Smooth muscle cell (in vitro differentiated cells): ENCODE measurements around the gene PRDX2. TPM values are rescaled to one million over a fixed set of nuclear protein-coding genes. Genes with fewer than 3 reads are reported as not detected.

Source experiments
- DNase-seq: peaks from one replicate; lab custom pipeline; 2025; ENCODE audit not compliant: unreplicated experiment; lab: John Stamatoyannopoulos, UW
- H2AFZ ChIP-seq: fragments of 200-600 bp; sonication (generic); 2 replicates; pipeline ENCODE4 v1.6.0; 2016; ENCODE audit warnings: antibody characterized with exemption, low read depth, mild to moderate bottlenecking
- H3F3A ChIP-seq: fragments of 200-600 bp; sonication (generic); 2 replicates; pipeline ENCODE4 v1.6.0; 2017; ENCODE audit warnings: antibody characterized with exemption, low read depth
- H3K27ac ChIP-seq: fragments of 200-600 bp; sonication (generic); 2 replicates; pipeline ENCODE4 v1.5.1; 2016; ENCODE audit warnings: low read depth, mild to moderate bottlenecking
- H3K27me3 ChIP-seq: fragments of 200-600 bp; sonication (generic); 2 replicates; pipeline ENCODE4 v1.6.1; 2016; ENCODE audit warnings: low read depth, mild to moderate bottlenecking
- H3K36me3 ChIP-seq: fragments of 200-600 bp; sonication (generic); 2 replicates; pipeline ENCODE4 v1.5.1; 2016; ENCODE audit warnings: low read depth
- H3K4me1 ChIP-seq: fragments of 200-600 bp; sonication (generic); 2 replicates; pipeline ENCODE4 v1.5.1; 2016; ENCODE audit warnings: low read depth
- H3K4me2 ChIP-seq: fragments of 200-600 bp; sonication (generic); 2 replicates; pipeline ENCODE4 v1.6.0; 2016; ENCODE audit warnings: mild to moderate bottlenecking
- H3K4me3 ChIP-seq: fragments of 200-600 bp; sonication (generic); 2 replicates; pipeline ENCODE4 v1.5.1; 2016; ENCODE audit warnings: mild to moderate bottlenecking
- H3K79me2 ChIP-seq: fragments of 200-600 bp; sonication (generic); 2 replicates; pipeline ENCODE4 v1.6.0; 2016; ENCODE audit warnings: low read depth, mild to moderate bottlenecking
- H3K9ac ChIP-seq: fragments of 200-600 bp; sonication (generic); 2 replicates; pipeline ENCODE4 v1.6.0; 2016; ENCODE audit warnings: low read depth
- H3K9me3 ChIP-seq: fragments of 200-600 bp; sonication (generic); replicated peaks from 2 replicates; pipeline ENCODE4 v1.5.1; 2016; ENCODE audit warnings: low read depth
- H4K20me1 ChIP-seq: fragments of 200-600 bp; sonication (generic); 2 replicates; pipeline ENCODE4 v1.6.0; 2016; ENCODE audit warnings: low read depth
- CTCF ChIP-seq: fragments of 200-600 bp; sonication (generic); IDR thresholded peaks from 2 replicates; pipeline ENCODE4 v1.5.1; 2017; ENCODE audit warnings: borderline replicate concordance, mild to moderate bottlenecking, antibody characterized with exemption; ENCODE audit not compliant: insufficient read depth, poor library complexity, severe bottlenecking
- WGBS: methylation state at CpG from one replicate; pipeline ENCODE4 v1.1.7; 2016; ENCODE audit warnings: low lambda C conversion rate; 5-methylcytosine and 5-hydroxymethylcytosine counted together
- polyA plus RNA-seq: library from polyadenylated mRNA; unstranded; fragments of >200 nt; fragmentation: Nextera tagmentation; extraction: Ambion mirVana; gene quantifications from 2 replicates; pipeline ENCODE4 v1.2.1, GENCODE V29; 2016
- total RNA-seq: library from RNA; depleted of rRNA; stranded (reverse); fragments of >200 nt; gene quantifications from 2 replicates; pipeline ENCODE4 v1.2.3, GENCODE V29; 2014

Gene PRDX2
- total and polyA plus RNA-seq, 2 experiments from 2014 or later: 371 to 400 TPM

- Histone ChIP-seq H3K9me3 (no peaks in the 10 kb centered on the region), H3K36me3 (no peaks in the 10 kb centered on the region), H3F3A (peaks cover 46% of the 10 kb centered on the region), H3K27ac (peak overlapping the region; percentile 96), H3K4me2 (peak overlapping the region; percentile 92), H2AFZ (no peak overlapping the region), H4K20me1 (no peaks in the 10 kb centered on the region), H3K9ac (peak overlapping the region; percentile 91), H3K27me3 (no peaks in the 10 kb centered on the region), H3K79me2 (no peaks in the 10 kb centered on the region), H3K4me1 (peaks cover 27% of the 10 kb centered on the region), H3K4me3 (peak overlapping the region; percentile 56)
- no peak for TF ChIP-seq CTCF
- peak; percentile 84 for DNase-seq
- under 1% methylated on average over 39 of the region's 88 CpGs for WGBS
Observed at GRCh38 chr19:12782424-12783290, 18.9 kb downstream of the PRDX2 start.

DNA sequence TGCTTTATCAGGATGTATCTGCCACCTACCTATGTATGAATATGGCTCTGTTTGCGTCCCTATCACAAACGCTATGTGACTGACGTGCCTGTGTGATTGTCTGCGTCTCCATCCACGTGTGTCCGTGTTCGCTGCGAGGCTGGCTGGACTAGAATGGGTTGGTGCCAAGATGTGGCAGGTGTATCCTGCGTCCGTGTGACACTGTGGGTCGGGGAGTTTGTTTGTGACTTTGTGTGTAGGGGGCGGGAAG lies 19.5 kb downstream of the PRDX2 start:
- no peaks in the 10 kb centered on the region for H3K36me3 ChIP-seq
- H3K9me3 ChIP-seq: no peaks in the 10 kb centered on the region
- H3F3A ChIP-seq: peaks cover 50% of the 10 kb centered on the region
- no peaks in the 10 kb centered on the region for H3K27me3 ChIP-seq
- peaks cover 26% of the 10 kb centered on the region for H3K4me1 ChIP-seq
- no peak overlapping the region for H2AFZ ChIP-seq
- H3K27ac ChIP-seq: peak overlapping the region; percentile 96
- peak overlapping the region; percentile 56 for H3K4me3 ChIP-seq
- H4K20me1 ChIP-seq: no peaks in the 10 kb centered on the region
- H3K9ac ChIP-seq: peak overlapping the region; percentile 91
- no peaks in the 10 kb centered on the region for H3K79me2 ChIP-seq
- WGBS: 32% methylated on average over 11 of the region's 12 CpGs
- TF ChIP-seq CTCF: no peak
- no peak for DNase-seq
- H3K4me2 ChIP-seq: peak overlapping the region; percentile 92

DNA sequence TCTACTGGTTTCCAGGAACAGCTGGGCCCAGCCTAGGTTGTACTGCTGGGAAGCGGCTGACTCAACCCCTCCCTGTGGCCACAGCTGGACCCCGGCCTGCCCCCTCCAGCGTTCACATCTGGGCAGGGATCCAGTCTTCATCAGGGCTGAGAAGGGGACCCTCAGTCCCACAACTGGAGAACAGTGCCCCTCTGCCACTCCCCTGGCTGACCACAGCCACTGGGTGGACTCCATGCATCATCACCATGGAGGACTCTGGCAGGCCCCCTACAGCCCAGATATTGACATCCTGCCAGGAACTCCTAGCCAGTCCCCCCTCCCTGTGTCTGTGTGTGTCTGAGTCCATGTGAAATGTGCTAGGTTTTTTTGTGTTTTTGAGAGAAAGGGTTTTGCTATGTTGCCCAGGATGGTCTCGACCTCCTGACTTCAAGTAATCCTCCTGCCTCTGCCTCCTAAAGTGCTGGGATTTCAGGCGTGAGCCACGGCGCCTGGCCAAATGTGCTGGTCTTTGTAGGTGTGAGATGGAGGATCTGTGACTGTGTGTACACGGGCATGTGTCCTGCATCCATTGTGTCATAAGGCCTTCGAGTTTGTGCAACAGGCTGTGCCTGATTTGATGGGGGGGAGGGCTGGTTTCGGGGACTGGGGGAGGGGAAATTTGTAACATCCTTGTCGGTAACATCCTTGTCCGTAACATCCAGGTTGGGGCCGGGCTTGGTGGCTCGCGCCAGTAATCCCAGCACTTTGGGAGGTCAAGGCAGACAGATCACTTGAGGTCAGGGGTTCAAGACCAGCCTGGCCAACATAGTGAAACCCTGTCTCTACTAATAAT lies 22.2 kb downstream of the PRDX2 start:
- peak; percentile 50 for DNase-seq
- H3K9me3 ChIP-seq: no peaks in the 10 kb centered on the region
- H4K20me1 ChIP-seq: no peaks in the 10 kb centered on the region
- H3K36me3 ChIP-seq: no peaks in the 10 kb centered on the region
- H3K27ac ChIP-seq: peak overlapping the region; percentile 93
- H3K4me1 ChIP-seq: peaks cover 32% of the 10 kb centered on the region
- no peaks in the 10 kb centered on the region for H3K27me3 ChIP-seq
- no peak for TF ChIP-seq CTCF
- H3K79me2 ChIP-seq: peaks cover 6% of the 10 kb centered on the region
- H3K4me3 ChIP-seq: peak overlapping the region; percentile 61
- H3K9ac ChIP-seq: peak overlapping the region; percentile 67
- WGBS: 48% methylated on average over 15 of the region's 15 CpGs
- no peak overlapping the region for H2AFZ ChIP-seq
- H3K4me2 ChIP-seq: peak overlapping the region; percentile 89
- H3F3A ChIP-seq: peaks cover 42% of the 10 kb centered on the region
